OCI-LY3 (cell line): ENCODE results near the gene RNH1.

ENCODE experiments used
- CTCF ChIP-seq: fragments of 200-600, 300-600 bp; sonication (generic); IDR thresholded peaks from 2 replicates; pipeline ENCODE4 v1.5.1; 2014; ENCODE audit warnings: antibody characterized with exemption, low read length, low read depth
- EZH2phosphoT487 ChIP-seq: fragments of 200-600 bp; shearing (Covaris generic); IDR thresholded peaks from 2 replicates; pipeline ENCODE4 v1.6.1; 2018; ENCODE audit warnings: antibody characterized with exemption, mixed run types, low read depth

DNA sequence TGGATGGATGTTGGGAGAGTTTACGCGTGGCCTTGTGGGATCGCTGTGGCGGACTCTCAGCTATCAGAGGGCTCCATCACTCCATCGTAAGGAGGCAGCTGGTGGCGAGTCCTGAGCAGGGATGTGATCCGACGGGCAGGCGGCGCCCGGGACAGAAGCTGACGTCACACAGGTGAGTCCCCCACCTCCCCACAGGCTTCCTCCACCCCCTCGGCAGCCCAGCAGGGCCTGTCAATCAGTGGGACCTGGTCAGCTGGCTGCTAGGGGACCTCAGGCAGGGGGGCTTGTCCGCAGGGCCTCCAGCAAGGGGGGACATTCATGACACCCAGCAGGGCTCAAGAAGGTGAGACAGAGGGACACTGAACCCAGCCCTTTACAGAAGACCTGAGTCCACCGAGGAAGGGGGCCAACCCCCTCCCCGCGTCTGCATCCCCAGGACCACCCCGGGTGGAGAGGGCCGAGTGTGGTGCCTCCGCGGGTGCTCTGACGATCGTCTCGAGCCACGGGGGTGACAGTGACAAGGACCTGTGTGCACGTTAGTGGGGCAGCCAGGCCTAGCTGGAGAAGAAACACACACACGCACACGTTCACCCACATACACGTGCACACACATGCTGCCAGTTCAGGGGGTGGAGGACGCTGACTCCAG, 21.2 kb upstream of the RNH1 start:
- TF ChIP-seq CTCF: no peak
- no peak for TF ChIP-seq EZH2phosphoT487
